Thymus (tissue), 11 donors: ENCODE data around the gene FXN. TPM values are rescaled to one million over a fixed set of nuclear protein-coding genes. Genes with fewer than 3 reads are reported as not detected.
A peak's percentile ranks its signal among the peaks of the same experiment; 100 is the strongest.

Experiments
- DNase-seq, 9 donors: peaks; one replicate each; pipeline ENCODE4 v3.0.0-alpha.2; 2013; ENCODE audit warnings: low spot score in 9 of 9, low read depth in 6 of 9, missing footprints in 1 of 9
- H3K27ac ChIP-seq, 2 donors: one replicate each; pipeline ENCODE4 v1.5.1; 2013; ENCODE audit warnings: control low read depth in 1 of 2, low read depth in 1 of 2, low read length in 1 of 2, mild to moderate bottlenecking in 1 of 2, moderate library complexity in 1 of 2
- H3K27me3 ChIP-seq, 2 donors: one replicate each; pipeline ENCODE4 v1.5.1; 2013; ENCODE audit warnings: low read length in 1 of 2; ENCODE audit not compliant: control insufficient read depth in 2 of 2, insufficient read depth in 1 of 2
- H3K36me3 ChIP-seq, 2 donors: one replicate each; pipeline ENCODE4 v1.5.1; 2013; ENCODE audit warnings: low read length in 1 of 2, mild to moderate bottlenecking in 1 of 2, moderate library complexity in 1 of 2; ENCODE audit not compliant: control insufficient read depth in 2 of 2, insufficient read depth in 2 of 2
- H3K4me1 ChIP-seq, 2 donors: one replicate each; pipeline ENCODE4 v1.5.1; 2013; ENCODE audit warnings: low read length in 2 of 2; ENCODE audit not compliant: control insufficient read depth in 2 of 2, insufficient read depth in 2 of 2
- H3K4me3 ChIP-seq, 2 donors: one replicate each; pipeline ENCODE4 v1.5.1; 2013; ENCODE audit warnings: low read length in 2 of 2, control low read depth in 1 of 2, mild to moderate bottlenecking in 1 of 2
- H3K9me3 ChIP-seq, 2 donors: one replicate each; pipeline ENCODE4 v1.5.1; 2013; ENCODE audit warnings: low read length in 1 of 2, mild to moderate bottlenecking in 1 of 2; ENCODE audit not compliant: control insufficient read depth in 2 of 2, insufficient read depth in 1 of 2
- WGBS: extraction: QIAGEN DNeasy Blood & Tissue Kit; methylation state at CpG from one replicate; pipeline ENCODE4 v1.1.7; 2013; 5-methylcytosine and 5-hydroxymethylcytosine counted together
- polyA plus RNA-seq: library from polyadenylated mRNA; stranded (reverse); fragments of 200-250 nt; gene quantifications from one replicate; pipeline ENCODE4 v1.2.3, GENCODE V29; 2013
- total RNA-seq: library from RNA; stranded (reverse); fragments of 120-200 nt; gene quantifications from one replicate; pipeline ENCODE4 v1.2.4, GENCODE V29; 2013
- donor health status: healthy.

FXN gene
- total and polyA plus RNA-seq, 2 donors = 3.2 to 7.7 TPM

- no peak for DNase-seq
- WGBS = 95% methylated on average over 2 of the region's 2 CpGs
- Histone ChIP-seq H3K4me3 (no peak overlapping the region), H3K27me3 (peaks cover 0 to 15% of the 10 kb centered on the region in 2 donors), H3K27ac (no peak overlapping the region), H3K9me3 (peaks cover 0 to 3% of the 10 kb centered on the region in 2 donors), H3K4me1 (peaks cover 2 to 7% of the 10 kb centered on the region in 2 donors), H3K36me3 (no peaks in the 10 kb centered on the region)
Observed at GRCh38 chr9:69034071-69034470, 1.5 kb upstream of the FXN start.

GRCh38 chr9:69036309-69036708, 757 bp downstream of the FXN start:
- Histone ChIP-seq H3K27me3 (peaks cover 0 to 15% of the 10 kb centered on the region in 2 donors), H3K36me3 (no peaks in the 10 kb centered on the region), H3K27ac (peak overlapping the region in 1 of 2 donors; percentile 7), H3K9me3 (no peaks in the 10 kb centered on the region), H3K4me3 (peak overlapping the region; percentile 54 to 56), H3K4me1 (peaks cover 2 to 7% of the 10 kb centered on the region in 2 donors)
- 26% methylated on average over 14 of the region's 14 CpGs for WGBS
- DNase-seq = peak in 1 of 9 donors; percentile 31

- DNase-seq = no peak
- Histone ChIP-seq H3K36me3 (no peaks in the 10 kb centered on the region), H3K4me3 (no peak overlapping the region), H3K27ac (no peak overlapping the region), H3K4me1 (peaks cover 2 to 7% of the 10 kb centered on the region in 2 donors), H3K9me3 (no peaks in the 10 kb centered on the region), H3K27me3 (peaks cover 0 to 15% of the 10 kb centered on the region in 2 donors)
- WGBS = 85% methylated on average over 10 of the region's 10 CpGs
Observed at GRCh38 chr9:69036799-69037198, 1.2 kb downstream of the FXN start.

GRCh38 chr9:69040646-69041045, 5.1 kb downstream of the FXN start:
- Histone ChIP-seq H3K27me3 (peaks cover 0 to 10% of the 10 kb centered on the region in 2 donors), H3K36me3 (no peaks in the 10 kb centered on the region), H3K27ac (no peak overlapping the region), H3K9me3 (no peaks in the 10 kb centered on the region), H3K4me3 (no peak overlapping the region), H3K4me1 (peaks cover 0 to 4% of the 10 kb centered on the region in 2 donors)
- DNase-seq = no peak
- 97% methylated on average over 2 of the region's 2 CpGs for WGBS

- H3K4me1 ChIP-seq = no peaks in the 10 kb centered on the region
- 82% methylated on average over 9 of the region's 9 CpGs for WGBS
Observed at GRCh38 chr9:69044240-69045219, 9.0 kb downstream of the FXN start.

GRCh38 chr9:69045821-69046220, 10.3 kb downstream of the FXN start:
- H3K27me3 ChIP-seq = no peaks in the 10 kb centered on the region
- no peaks in the 10 kb centered on the region for H3K9me3 ChIP-seq
- no peak overlapping the region for H3K27ac ChIP-seq
- no peak overlapping the region for H3K4me3 ChIP-seq
- 95% methylated on average over 4 of the region's 4 CpGs for WGBS
- no peak for DNase-seq
- H3K36me3 ChIP-seq = no peaks in the 10 kb centered on the region
- H3K4me1 ChIP-seq = no peaks in the 10 kb centered on the region

More at GRCh38 chr9:69044240-69045219, 9.0 kb downstream of the FXN start:
- no peaks in the 10 kb centered on the region for H3K27me3 ChIP-seq
- DNase-seq = no peak
- H3K36me3 ChIP-seq = no peaks in the 10 kb centered on the region
- no peaks in the 10 kb centered on the region for H3K9me3 ChIP-seq
- no peak overlapping the region for H3K4me3 ChIP-seq
- no peak overlapping the region for H3K27ac ChIP-seq

GRCh38 chr9:69046723-69047122, 11.2 kb downstream of the FXN start:
- H3K36me3 ChIP-seq = no peaks in the 10 kb centered on the region
- no peak for DNase-seq
- no peaks in the 10 kb centered on the region for H3K4me1 ChIP-seq
- H3K4me3 ChIP-seq = no peak overlapping the region
- no peak overlapping the region for H3K27ac ChIP-seq
- 77% methylated on average over 4 of the region's 4 CpGs for WGBS
- H3K9me3 ChIP-seq = no peaks in the 10 kb centered on the region
- H3K27me3 ChIP-seq = no peaks in the 10 kb centered on the region

GRCh38 chr9:69047371-69047770, 11.8 kb downstream of the FXN start:
- no peaks in the 10 kb centered on the region for H3K36me3 ChIP-seq
- H3K9me3 ChIP-seq = no peaks in the 10 kb centered on the region
- H3K4me3 ChIP-seq = no peak overlapping the region
- no peak for DNase-seq
- whole genome bisulfite sequencing = 44% methylated on average over 4 of the region's 4 CpGs
- H3K27ac ChIP-seq = no peak overlapping the region
- no peaks in the 10 kb centered on the region for H3K27me3 ChIP-seq
- H3K4me1 ChIP-seq = no peaks in the 10 kb centered on the region

- H3K36me3 ChIP-seq = no peaks in the 10 kb centered on the region
Observed at GRCh38 chr9:69049094-69049493, 13.5 kb downstream of the FXN start.

More at GRCh38 chr9:69049094-69049493, 13.5 kb downstream of the FXN start:
- H3K4me1 ChIP-seq = no peaks in the 10 kb centered on the region
- no peak overlapping the region for H3K4me3 ChIP-seq
- H3K27ac ChIP-seq = no peak overlapping the region
- no peak for DNase-seq
- H3K27me3 ChIP-seq = no peaks in the 10 kb centered on the region
- 97% methylated on average over 6 of the region's 6 CpGs for WGBS
- no peaks in the 10 kb centered on the region for H3K9me3 ChIP-seq
